H1 (cell line): ENCODE measurements around the gene TMEM170A. TPM values are rescaled to one million over a fixed set of nuclear protein-coding genes. Genes with fewer than 3 reads are reported as not detected.
A peak's percentile ranks its signal among the peaks of the same experiment; 100 is the strongest.

Experiments
- ASH2L ChIP-seq: fragments of 200-600, 300-600 bp; sonication (generic); IDR thresholded peaks from one replicate; pipeline ENCODE4 v1.7.1; 2017; ENCODE audit warnings: low read length
- ATF2 ChIP-seq: IDR thresholded peaks from 2 replicates; pipeline ENCODE4 v1.6.1; 2012; ENCODE audit warnings: low read length, inconsistent platforms
- BCL11A ChIP-seq, 2 experiments: IDR thresholded peaks; one replicate each; pipeline ENCODE4 v1.6.1; 2011; ENCODE audit warnings: low read depth in 2 of 2, low read length in 2 of 2, mild to moderate bottlenecking in 2 of 2
- HDAC6 ChIP-seq: IDR thresholded peaks from one replicate; pipeline ENCODE4 v1.7.1; 2012; ENCODE audit warnings: low read depth, mild to moderate bottlenecking, inconsistent platforms, low read length, moderate library complexity
- POLR2AphosphoS5 ChIP-seq: IDR thresholded peaks from 2 replicates; pipeline ENCODE4 v1.6.1; 2011; ENCODE audit warnings: low read depth, low read length
- SUZ12 ChIP-seq: fragments of 200-600 bp; sonication (generic); IDR thresholded peaks from 2 replicates; pipeline ENCODE4 v1.6.1; 2012; ENCODE audit warnings: mild to moderate bottlenecking, inconsistent platforms, low read length, moderate library complexity, mixed read lengths
- YY1 ChIP-seq: IDR thresholded peaks from 2 replicates; pipeline ENCODE4 v1.6.1; 2011; ENCODE audit warnings: low read depth, mild to moderate bottlenecking, low read length
- polyA plus RNA-seq, 7 experiments: library from polyadenylated mRNA; depleted of rRNA in 3 of 7; stranded (reverse) in 5 of 7; unstranded in 2 of 7; fragments of >200 nt in 5 of 7; fragments of 200-250 nt in 2 of 7; gene quantifications; 1 replicate in 5 of 7; 2 replicates in 1 of 7; 4 replicates in 1 of 7; pipeline versions ENCODE4 v1.2.1 to v1.2.3, GENCODE V29; 2011 to 2013; ENCODE audit warnings: missing spikeins in 2 of 7, mixed read lengths in 2 of 7
- total RNA-seq: library from RNA; stranded (reverse); fragmentation: NEBNext Ultra II Directional; extraction: Animal tissue kit (Norgen Biotek cat#: 25700); gene quantifications from 2 replicates; pipeline ENCODE4 v1.2.1, GENCODE V29; 2021

TMEM170A gene
- total and polyA plus RNA-seq, 2 of the 8 experiments (the other 6 are each of a cell fraction or from before 2014, with no cell fraction given), result 22.9 to 56.6 TPM

GRCh38 chr16:75471723-75472633 lies 7.5 kb upstream of the TMEM170A start (continued):
- TF ChIP-seq ATF2 (no peak), HDAC6 (no peak), SUZ12 (no peak), YY1 (0 out of 2 replicates have a peak, but pooled peaks have one; percentile 14), POLR2AphosphoS5 (no peak), ASH2L (no peak), BCL11A (IDR thresholded peaks at IDR 0.05; ENCODE audit: low read depth in 2 of 2, low read length in 2 of 2) (no peak)
